D721Med (cell line): ENCODE data around the gene PPY.

Experiments
- DNase-seq: peaks from one replicate; pipeline ENCODE4 v3.0.0; 2011; ENCODE audit warnings: low spot score; ENCODE audit not compliant: insufficient read length
- FAIRE-seq: peaks from 2 replicates; lab custom pipeline; 2011; peaks lifted over from hg19 to GRCh38; lab: Jason Lieb, UNC
- CTCF ChIP-seq: IDR thresholded peaks from 2 replicates; pipeline ENCODE4 v1.5.1; 2012; ENCODE audit warnings: mild to moderate bottlenecking, control low read depth; ENCODE audit not compliant: insufficient read depth; ENCODE audit errors: missing control alignments

Gene PPY

GRCh38 chr17:43983196-43983514, 40.9 kb upstream of the PPY start:
- FAIRE-seq (no peak), DNase-seq (no peak)
- TF ChIP-seq CTCF: no peak

- no peak for TF ChIP-seq CTCF
- FAIRE-seq (no peak), DNase-seq (no peak)
Observed at GRCh38 chr17:43982171-43982570, 39.9 kb upstream of the PPY start.

- FAIRE-seq (no peak), DNase-seq (no peak)
- TF ChIP-seq CTCF: no peak
Observed at GRCh38 chr17:43979671-43980070, 37.4 kb upstream of the PPY start.

GRCh38 chr17:43979011-43979410, 36.7 kb upstream of the PPY start:
- no peak for FAIRE-seq
- TF ChIP-seq CTCF: no peak
- DNase-seq: no peak

- no peak for DNase-seq
- no peak for TF ChIP-seq CTCF
- no peak for FAIRE-seq
Observed at GRCh38 chr17:43978078-43978477, 35.8 kb upstream of the PPY start.

GRCh38 chr17:43976963-43977837, 34.9 kb upstream of the PPY start:
- TF ChIP-seq CTCF: no peak
- DNase-seq (no peak), FAIRE-seq (no peak)

GRCh38 chr17:43975898-43976297, 33.6 kb upstream of the PPY start:
- FAIRE-seq (no peak), DNase-seq (no peak)
- TF ChIP-seq CTCF: no peak
